GM19455 (cell line): Measurements from ENCODE around the gene ARHGAP11A.

Experiments
- ATAC-seq: cut with Tn5 transposase; IDR thresholded peaks from one replicate; pipeline ENCODE4 v1.9.1; 2021; ENCODE audit not compliant: unreplicated experiment

The ARHGAP11A gene

GRCh38 chr15:32652178-32652577 lies 36.9 kb downstream of the ARHGAP11A start:
- ATAC-seq: no peak

GRCh38 chr15:32656091-32656490 lies 40.8 kb downstream of the ARHGAP11A start:
- ATAC-seq: no peak

DNA sequence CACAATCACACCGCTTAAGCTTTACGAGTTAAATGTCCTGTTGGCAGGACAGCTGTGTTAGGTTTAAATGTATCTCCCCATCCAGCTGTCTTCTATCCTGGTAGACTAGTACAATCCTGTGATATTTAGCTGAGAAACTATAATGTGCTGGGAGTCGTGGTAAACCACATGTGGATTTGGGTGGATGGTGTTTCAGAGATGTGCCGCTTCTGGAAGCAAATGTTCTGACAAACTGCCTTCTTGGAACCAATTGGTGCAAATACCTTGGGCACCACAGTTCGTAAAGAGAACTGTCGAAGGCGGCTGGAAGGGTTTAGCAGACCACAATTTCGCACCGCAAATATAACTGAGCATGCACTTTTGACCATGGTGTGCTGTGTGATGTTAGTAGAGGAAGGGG lies 41.2 kb downstream of the ARHGAP11A start:
- no peak for ATAC-seq

- no peak for ATAC-seq
Measured at GRCh38 chr15:32657198-32657883, 42.0 kb downstream of the ARHGAP11A start.

GRCh38 chr15:32657941-32658340 lies 42.6 kb downstream of the ARHGAP11A start:
- ATAC-seq: no peak

DNA sequence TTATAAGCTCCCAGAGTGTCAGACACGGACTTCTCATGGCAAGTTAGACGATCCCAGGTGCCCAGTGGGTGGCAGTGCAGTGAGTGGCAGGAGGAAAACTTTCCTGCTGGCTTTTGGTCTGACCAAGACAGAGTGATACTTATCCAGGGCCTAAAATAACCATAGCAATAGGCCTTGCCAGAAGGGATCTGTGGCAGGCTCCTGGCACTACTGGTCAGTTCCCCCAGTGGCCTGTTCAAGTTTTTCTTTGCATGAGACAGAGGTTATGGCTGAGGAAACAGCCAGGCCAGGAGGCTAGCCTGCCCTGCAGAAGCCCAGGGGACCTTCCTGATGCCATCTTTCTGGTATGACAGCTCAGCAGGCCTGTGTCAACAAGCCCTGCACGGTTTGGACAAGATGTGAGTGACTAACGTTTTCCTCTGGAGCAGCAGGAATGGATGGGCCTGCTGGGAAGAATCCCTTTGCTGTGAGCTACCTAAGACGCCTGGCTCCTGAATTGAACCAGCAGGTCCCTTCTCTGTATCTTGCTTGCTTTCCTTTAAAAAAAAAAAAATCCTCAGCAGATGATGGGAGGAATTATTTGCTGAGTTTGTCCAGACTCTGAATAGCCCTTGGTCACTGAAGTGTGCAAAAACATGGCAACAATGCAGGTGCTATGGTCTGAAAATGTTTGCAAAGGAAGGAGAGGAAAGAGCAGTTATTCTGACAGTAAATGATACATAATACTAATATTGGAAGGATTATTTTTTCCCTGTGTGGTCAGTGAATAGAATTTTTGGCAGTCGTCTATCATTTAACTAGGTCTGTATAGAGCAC lies 44.2 kb downstream of the ARHGAP11A start:
- ATAC-seq: no peak

- ATAC-seq: no peak
Measured at GRCh38 chr15:32663671-32664070, 48.4 kb downstream of the ARHGAP11A start.

- no peak for ATAC-seq
Measured at GRCh38 chr15:32664796-32665195, 49.5 kb downstream of the ARHGAP11A start.

- ATAC-seq: no peak
Measured at GRCh38 chr15:32667321-32667720, 52.0 kb downstream of the ARHGAP11A start.

- no peak for ATAC-seq
Measured at GRCh38 chr15:32668942-32669341, 53.6 kb downstream of the ARHGAP11A start.

- no peak for ATAC-seq
Measured at GRCh38 chr15:32669896-32670611, 54.8 kb downstream of the ARHGAP11A start.

GRCh38 chr15:32670623-32671022 lies 55.3 kb downstream of the ARHGAP11A start:
- ATAC-seq: no peak

DNA sequence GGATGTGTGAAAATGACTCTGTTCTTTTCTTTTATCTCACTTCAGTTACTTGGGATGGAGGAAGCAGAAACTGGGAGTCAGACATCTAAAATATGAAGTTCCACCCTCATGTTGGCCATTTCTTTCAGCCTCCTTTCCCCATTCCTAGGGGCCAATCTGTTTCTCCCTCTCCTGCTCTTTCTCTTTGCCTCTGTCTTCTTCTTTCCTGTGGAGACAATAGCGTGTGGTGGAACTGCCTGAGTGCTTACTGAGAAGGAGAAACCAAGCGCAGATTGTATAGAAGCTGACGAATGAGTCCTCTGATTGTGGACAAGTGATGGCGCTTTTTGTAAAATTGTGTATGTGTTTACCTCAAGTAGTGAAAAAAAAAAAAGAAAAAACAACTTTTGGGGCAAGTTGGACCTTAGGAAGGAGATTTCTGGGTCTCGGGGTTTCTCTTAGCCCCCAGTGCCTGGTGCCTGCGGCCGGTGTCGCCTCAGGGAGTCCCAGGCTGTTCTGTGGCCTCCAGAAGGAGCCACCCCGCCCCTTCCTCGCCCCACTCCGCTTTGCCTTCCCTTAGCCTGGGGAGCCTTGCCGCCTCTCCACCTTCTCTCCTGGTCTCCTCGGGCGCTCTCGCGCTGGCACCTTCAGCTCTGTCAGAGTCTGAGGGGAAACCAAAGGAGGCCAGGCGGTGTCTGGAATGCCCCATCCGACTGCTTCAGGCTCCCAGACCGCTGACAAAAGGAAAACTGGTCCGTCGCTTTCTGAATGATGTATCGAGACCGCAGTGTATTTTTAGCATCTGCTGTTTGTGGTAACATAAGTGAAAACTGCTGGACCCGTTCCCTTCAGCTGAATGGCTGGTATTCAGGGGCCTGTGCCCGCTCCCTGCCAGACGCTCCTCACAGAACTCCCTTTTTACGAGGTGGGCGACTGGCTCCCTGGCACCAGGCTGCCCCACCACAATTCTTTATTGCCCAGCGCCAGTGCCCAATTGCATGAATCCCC lies 56.3 kb downstream of the ARHGAP11A start:
- ATAC-seq: no peak

GRCh38 chr15:32674681-32675080 lies 59.4 kb downstream of the ARHGAP11A start:
- no peak for ATAC-seq

DNA sequence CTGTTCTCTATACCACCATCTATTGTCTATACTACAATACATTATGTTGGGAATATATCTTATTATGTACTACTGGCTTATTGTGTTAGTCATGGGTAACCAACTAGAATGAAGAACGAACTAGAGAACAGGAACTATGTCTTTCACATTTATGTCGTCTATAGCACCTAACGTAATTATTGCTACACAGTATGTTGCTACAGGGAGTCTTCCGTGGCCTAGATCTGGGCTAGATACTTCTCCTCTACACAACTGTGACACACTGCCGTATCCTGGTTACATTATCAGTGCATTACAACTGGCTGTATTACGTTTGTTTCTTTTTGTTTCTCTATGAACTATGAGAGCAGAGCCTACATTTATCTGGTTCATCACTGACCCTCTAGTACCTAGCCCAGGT lies 60.2 kb downstream of the ARHGAP11A start:
- no peak for ATAC-seq

GRCh38 chr15:32676169-32676568 lies 60.9 kb downstream of the ARHGAP11A start:
- no peak for ATAC-seq

DNA sequence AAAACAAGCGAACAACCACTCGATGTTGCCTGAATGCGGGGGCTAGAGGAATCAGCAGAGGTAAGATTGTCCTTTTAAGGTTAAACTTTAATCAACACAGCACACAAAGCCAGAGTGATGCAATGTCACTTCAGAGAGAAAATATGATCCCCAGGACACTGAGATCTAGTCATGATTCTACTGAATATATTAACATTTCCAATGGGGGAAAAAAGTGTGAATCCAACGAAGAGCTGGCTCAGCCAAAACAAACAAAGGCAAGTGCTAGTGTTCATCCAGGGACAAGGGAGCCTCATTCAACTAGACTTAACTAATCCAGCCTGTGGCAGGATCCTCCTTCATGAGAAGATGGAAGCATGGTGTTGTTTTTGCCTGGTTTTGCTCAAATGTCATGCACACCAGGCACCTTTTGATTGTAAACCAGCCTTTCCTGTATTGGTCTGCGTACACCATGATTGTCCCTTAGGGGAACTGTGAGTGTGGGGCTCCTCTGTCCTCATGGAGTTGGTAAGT lies 62.0 kb downstream of the ARHGAP11A start:
- ATAC-seq: no peak

DNA sequence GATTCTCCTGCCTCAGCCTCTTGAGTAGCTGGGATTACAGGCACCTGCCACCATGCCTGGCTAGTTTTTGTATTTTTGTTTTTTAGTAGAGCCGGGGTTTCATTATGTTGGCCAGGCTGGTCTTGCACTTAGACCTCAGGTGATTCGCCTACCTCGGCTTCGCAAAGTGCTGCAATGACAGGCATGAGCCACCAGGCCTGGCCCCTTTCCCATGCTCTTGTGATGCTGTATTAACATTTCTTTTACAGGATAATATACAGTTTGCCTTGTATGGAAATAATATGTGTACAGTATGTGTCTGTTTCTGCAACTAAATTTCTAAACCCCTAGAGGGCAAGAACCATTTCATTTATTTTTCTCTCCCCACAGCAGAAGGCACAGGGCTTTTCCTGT lies 64.0 kb downstream of the ARHGAP11A start:
- ATAC-seq: no peak

- no peak for ATAC-seq
Measured at GRCh38 chr15:32682569-32682968, 67.3 kb downstream of the ARHGAP11A start.

GRCh38 chr15:32682977-32683630 lies 67.8 kb downstream of the ARHGAP11A start:
- no peak for ATAC-seq
